Left lung (tissue), 10 donors: Measurements from ENCODE around the gene AP4B1. TPM values are rescaled to one million over a fixed set of nuclear protein-coding genes. Genes with fewer than 3 reads are reported as not detected.
"Not testable (repeated sequence)": the region's sequence is repeated elsewhere in the genome, so short reads cannot be mapped to it uniquely, and the experiment has no call there.

Experiments used
- ATAC-seq: fragments of 200-7000 bp; cut with Tn5 transposase; one replicate; pipeline ENCODE4 v1.9.1; 2020; ENCODE audit warnings: moderate library complexity
- DNase-seq, 4 donors: peaks; one replicate each; pipeline ENCODE4 v3.0.0-alpha.2; 2013 to 2020
- H3K27ac ChIP-seq, 2 donors: fragments of 200-600 bp; sonication (generic) in 1 of 2; one replicate each; pipeline versions ENCODE4 v1.5.0 to v1.8.0; 2020 to 2021
- H3K27me3 ChIP-seq, 2 donors: fragments of 200-600 bp; sonication (generic) in 1 of 2; one replicate each; pipeline versions ENCODE4 v1.5.0 to v1.8.0; 2020 to 2021
- H3K36me3 ChIP-seq, 2 donors: fragments of 200-600 bp; sonication (generic) in 1 of 2; one replicate each; pipeline versions ENCODE4 v1.5.0 to v1.8.0; 2020 to 2021
- H3K4me1 ChIP-seq, 2 donors: fragments of 200-600 bp; one replicate each; pipeline ENCODE4 v1.8.0; 2021
- H3K4me3 ChIP-seq, 2 donors: fragments of 200-600 bp; sonication (generic) in 1 of 2; one replicate each; pipeline versions ENCODE4 v1.5.0 to v1.8.0; 2020 to 2021; ENCODE audit warnings: mild to moderate bottlenecking in 1 of 2
- H3K9me3 ChIP-seq, 2 donors: fragments of 200-600 bp; sonication (generic) in 1 of 2; one replicate each; pipeline versions ENCODE4 v1.5.0 to v1.8.0; 2020 to 2021
- intact Hi-C, 2 donors: fragments of 100-400 bp; cut with DNase I; formaldehyde crosslinking; loops; one replicate each; pipeline versions ENCODE4 v1.11.2 to v1.14.2; 2022
- polyA plus RNA-seq, 6 donors: library from polyadenylated mRNA; unstranded; fragments of 120-200 nt; gene quantifications; one replicate each; pipeline ENCODE4 v1.2.1, GENCODE V29; 2013; ENCODE audit not compliant: insufficient read length in 6 of 6
- total RNA-seq, 2 donors: library from RNA; stranded (reverse); fragmentation: NEBNext Ultra II Directional; extraction: Animal tissue kit (Norgen Biotek cat#: 25700); gene quantifications; one replicate each; pipeline ENCODE4 v1.2.1, GENCODE V29; 2021
- TF ChIP-seq, protein P1 (sequence below), 2 donors: fragments of 200-600 bp; sonication (generic) in 1 of 2; IDR thresholded peaks; one replicate each; pipeline versions ENCODE4 v1.5.0 to v1.8.0; 2021; ENCODE audit warnings: antibody characterized with exemption in 2 of 2
- donor health status: DM: no; HTN: yes; CAD: no.
- donor health status: DM: no; HTN: no; CAD: no.

The AP4B1 gene
- total and polyA plus RNA-seq, 8 donors: 15.4 to 65.1 (median 54.6) TPM

DNA sequence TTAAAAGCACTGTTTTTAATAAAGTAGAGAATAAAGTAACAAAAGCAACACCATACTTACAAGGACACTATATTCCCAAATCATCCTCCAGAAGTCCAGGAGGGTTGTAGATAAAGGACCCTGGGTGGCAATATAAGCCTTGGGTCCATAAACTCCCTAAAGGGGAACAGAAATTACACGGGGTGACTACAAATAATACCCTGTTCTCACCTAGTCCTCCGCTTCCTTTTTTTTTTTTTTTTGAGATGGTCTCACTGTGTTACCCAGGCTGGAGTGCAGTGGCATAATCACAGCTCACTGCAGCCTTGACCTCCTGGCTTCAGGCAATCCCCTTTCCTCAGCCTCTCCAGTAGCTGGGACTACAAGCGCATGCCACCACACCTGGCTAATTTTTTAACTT lies 46.2 kb downstream of the AP4B1 start:
- Histone ChIP-seq H3K9me3 (no peaks in the 10 kb centered on the region), H3K4me1 (peaks cover 0 to 50% of the 10 kb centered on the region in 2 donors), H3K4me3 (no peak overlapping the region), H3K27ac (peak overlapping the region in 1 of 2 donors; percentile 55), H3K36me3 (no peaks in the 10 kb centered on the region), H3K27me3 (no peaks in the 10 kb centered on the region)
- DNase-seq (no peak), ATAC-seq (no peak)
- intact Hi-C loops: no loop called here
- TF ChIP-seq, protein P1, sequence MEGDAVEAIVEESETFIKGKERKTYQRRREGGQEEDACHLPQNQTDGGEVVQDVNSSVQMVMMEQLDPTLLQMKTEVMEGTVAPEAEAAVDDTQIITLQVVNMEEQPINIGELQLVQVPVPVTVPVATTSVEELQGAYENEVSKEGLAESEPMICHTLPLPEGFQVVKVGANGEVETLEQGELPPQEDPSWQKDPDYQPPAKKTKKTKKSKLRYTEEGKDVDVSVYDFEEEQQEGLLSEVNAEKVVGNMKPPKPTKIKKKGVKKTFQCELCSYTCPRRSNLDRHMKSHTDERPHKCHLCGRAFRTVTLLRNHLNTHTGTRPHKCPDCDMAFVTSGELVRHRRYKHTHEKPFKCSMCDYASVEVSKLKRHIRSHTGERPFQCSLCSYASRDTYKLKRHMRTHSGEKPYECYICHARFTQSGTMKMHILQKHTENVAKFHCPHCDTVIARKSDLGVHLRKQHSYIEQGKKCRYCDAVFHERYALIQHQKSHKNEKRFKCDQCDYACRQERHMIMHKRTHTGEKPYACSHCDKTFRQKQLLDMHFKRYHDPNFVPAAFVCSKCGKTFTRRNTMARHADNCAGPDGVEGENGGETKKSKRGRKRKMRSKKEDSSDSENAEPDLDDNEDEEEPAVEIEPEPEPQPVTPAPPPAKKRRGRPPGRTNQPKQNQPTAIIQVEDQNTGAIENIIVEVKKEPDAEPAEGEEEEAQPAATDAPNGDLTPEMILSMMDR (IDR thresholded peaks at IDR 0.05): no peak

DNA sequence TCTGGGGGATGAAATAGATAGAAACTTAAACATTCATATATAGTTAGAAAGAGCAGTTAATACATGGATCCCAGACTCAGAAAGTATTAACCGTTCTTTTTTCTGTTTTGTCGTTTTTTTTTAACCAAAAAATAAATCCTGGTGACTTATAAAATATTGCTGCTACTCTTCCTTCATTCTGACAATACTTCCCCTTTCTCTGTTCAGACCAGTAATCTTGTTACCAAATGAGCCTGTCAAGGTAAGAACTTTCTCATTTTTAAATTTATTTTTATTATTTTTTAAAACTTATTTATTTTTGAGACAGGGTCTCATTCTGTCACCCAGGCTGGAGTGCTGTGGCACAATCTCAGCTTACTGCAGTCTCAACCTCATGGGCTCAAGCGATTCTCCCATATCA lies 46.8 kb downstream of the AP4B1 start:
- intact Hi-C loops: no loop called here
- ATAC-seq: no peak

GRCh38 chr1:113856401-113856790 lies 48.2 kb downstream of the AP4B1 start:
- ATAC-seq (no peak), DNase-seq (no peak)
- intact Hi-C loops: no loop called here
- H3K4me3 ChIP-seq: no peak overlapping the region
- no peaks in the 10 kb centered on the region for H3K27me3 ChIP-seq
- H3K36me3 ChIP-seq: no peaks in the 10 kb centered on the region
- no peaks in the 10 kb centered on the region for H3K9me3 ChIP-seq
- TF ChIP-seq, protein P1 (IDR thresholded peaks at IDR 0.05): no peak
- H3K4me1 ChIP-seq: peaks cover 0 to 45% of the 10 kb centered on the region in 2 donors
- H3K27ac ChIP-seq: no peak overlapping the region

More for the DNA sequence above, 46.8 kb downstream of the AP4B1 start:
- TF ChIP-seq, protein P1 (IDR thresholded peaks at IDR 0.05): no peak
- no peak for DNase-seq
- Histone ChIP-seq H3K27me3 (no peaks in the 10 kb centered on the region), H3K27ac (peak overlapping the region in 1 of 2 donors; percentile 55), H3K4me3 (no peak overlapping the region), H3K36me3 (no peaks in the 10 kb centered on the region), H3K9me3 (no peaks in the 10 kb centered on the region), H3K4me1 (peaks cover 0 to 50% of the 10 kb centered on the region in 2 donors)

DNA sequence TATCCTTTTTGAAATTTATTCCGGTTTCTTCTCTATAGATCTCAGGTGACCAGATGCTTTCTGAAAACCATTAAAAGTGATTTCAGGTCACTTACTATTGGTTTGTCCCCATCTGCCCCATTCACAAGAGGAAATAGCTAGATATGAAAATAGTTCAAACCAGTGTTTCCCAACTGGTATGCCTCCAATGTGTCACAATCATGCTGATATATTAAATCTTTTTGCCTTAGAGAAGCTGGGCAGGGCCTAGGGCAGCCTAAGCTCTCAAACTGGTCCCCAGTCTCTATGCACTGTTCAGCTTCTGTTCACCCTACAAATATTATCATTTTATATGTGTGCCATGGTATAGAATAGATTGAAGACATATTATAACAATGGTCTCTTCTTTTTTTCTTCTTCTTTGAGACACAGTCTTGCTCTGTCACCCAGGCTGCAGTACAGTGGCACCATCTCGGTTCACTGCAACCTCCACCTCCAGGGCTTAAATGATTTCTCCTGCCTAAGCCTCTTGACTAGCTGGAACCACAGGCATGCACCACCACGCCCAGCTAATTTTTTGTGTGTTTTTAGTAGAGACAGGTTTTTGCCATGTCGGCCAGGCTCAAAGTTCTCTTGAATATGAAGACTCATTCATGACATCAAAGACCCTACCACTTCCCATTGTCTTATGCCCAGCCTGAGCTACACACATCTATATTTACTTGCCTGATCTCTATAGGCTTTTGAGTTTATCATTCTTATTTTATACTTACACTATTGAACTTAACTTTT lies 48.8 kb downstream of the AP4B1 start:
- TF ChIP-seq, protein P1 (IDR thresholded peaks at IDR 0.05): no peak
- H3K27ac ChIP-seq: no peak overlapping the region
- intact Hi-C loops: no loop called here

DNA sequence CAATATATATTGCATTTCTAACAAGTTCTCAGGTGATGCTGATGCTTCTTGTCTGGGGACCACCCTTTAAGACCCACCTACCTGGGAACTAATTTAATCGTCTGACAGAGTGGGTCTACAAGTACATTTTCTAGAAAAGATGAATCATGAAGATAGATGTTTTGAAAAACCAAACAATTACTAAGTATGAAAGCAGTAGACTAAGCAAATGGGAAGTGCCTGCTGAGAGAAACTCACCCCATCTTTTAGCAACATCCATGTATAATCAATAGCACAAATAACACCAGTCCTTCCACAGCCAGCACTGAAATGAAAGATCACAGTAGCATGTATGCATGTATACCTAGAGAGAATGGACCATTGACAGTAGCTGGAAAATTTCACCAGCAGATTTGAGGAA lies 50.4 kb downstream of the AP4B1 start:
- H3K4me3 ChIP-seq: no peak overlapping the region
- no peak for ATAC-seq
- H3K27ac ChIP-seq: no peak overlapping the region
- TF ChIP-seq, protein P1 (IDR thresholded peaks at IDR 0.05): no peak
- intact Hi-C loops: no loop called here
- H3K4me1 ChIP-seq: peaks cover 0 to 30% of the 10 kb centered on the region in 2 donors
- H3K36me3 ChIP-seq: no peaks in the 10 kb centered on the region
- H3K9me3 ChIP-seq: no peaks in the 10 kb centered on the region
- no peak for DNase-seq
- no peaks in the 10 kb centered on the region for H3K27me3 ChIP-seq

More for the DNA sequence above, 48.8 kb downstream of the AP4B1 start:
- no peak for DNase-seq
- no peaks in the 10 kb centered on the region for H3K27me3 ChIP-seq
- H3K4me3 ChIP-seq: no peak overlapping the region
- H3K36me3 ChIP-seq: no peaks in the 10 kb centered on the region
- ATAC-seq: no peak
- H3K9me3 ChIP-seq: no peaks in the 10 kb centered on the region
- peaks cover 0 to 39% of the 10 kb centered on the region in 2 donors for H3K4me1 ChIP-seq

DNA sequence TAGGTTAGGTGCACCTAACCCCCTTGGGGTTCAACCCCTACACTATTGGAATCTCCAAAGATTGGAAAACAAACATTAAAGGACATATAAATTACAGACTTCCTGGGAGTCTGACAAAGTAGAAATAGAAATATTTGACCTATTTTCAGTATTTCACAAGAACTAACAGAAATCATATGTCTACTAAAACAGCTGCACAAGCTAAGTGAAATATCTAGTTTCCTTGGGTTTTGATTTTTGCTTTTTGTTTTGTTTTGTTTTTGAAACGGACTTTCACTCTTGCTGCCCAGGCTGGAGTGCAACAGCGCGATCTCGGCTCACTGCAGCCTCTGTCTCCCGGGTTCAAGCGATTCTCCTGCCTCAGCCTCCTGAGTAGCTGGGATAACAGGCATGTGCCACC lies 51.9 kb downstream of the AP4B1 start:
- H3K36me3 ChIP-seq, H3K27ac ChIP-seq, H3K27me3 ChIP-seq, H3K9me3 ChIP-seq, ATAC-seq, H3K4me3 ChIP-seq, DNase-seq, intact Hi-C loops: not testable (repeated sequence)
- peaks cover 0 to 22% of the 10 kb centered on the region in 2 donors for H3K4me1 ChIP-seq
